ENCODE results near the gene PDE6A. TPM values are rescaled to one million over a fixed set of nuclear protein-coding genes. Genes with fewer than 3 reads are reported as not detected.

Gene PDE6A
- polyA plus RNA-seq, 3 donors, result 0.01 TPM; not detected in 2

GRCh38 chr5:149839761-149840160 lies 104.8 kb downstream of the PDE6A start:
- Histone ChIP-seq H4K20me1 (ENCODE audit: insufficient read depth, low read length) (peaks cover 15% of the 10 kb centered on the region), H3K27me3 (ENCODE audit: control insufficient read depth in 2 of 2, insufficient read depth in 2 of 2, low read length in 2 of 2) (no peaks in the 10 kb centered on the region), H3K4me3 (replicated peaks in 1 of 3; ENCODE audit: low read depth in 2 of 3, low read length in 3 of 3) (no peak overlapping the region), H2AFZ (ENCODE audit: insufficient read depth, low read depth, low read length, poor library complexity, severe bottlenecking) (no peak overlapping the region), H3K79me2 (ENCODE audit: insufficient read depth, low read length) (no peaks in the 10 kb centered on the region), H3K36me3 (replicated peaks in 1 of 2; ENCODE audit: control insufficient read depth in 1 of 2, insufficient read depth in 2 of 2, low read length in 2 of 2) (peaks cover 91 to 98% of the 10 kb centered on the region in 2 donors), H3K4me1 (ENCODE audit: control insufficient read depth in 1 of 2, insufficient read depth in 2 of 2, low read length in 2 of 2) (no peaks in the 10 kb centered on the region), H3K4me2 (replicated peaks; ENCODE audit: extremely low read depth, low read length, poor library complexity, severe bottlenecking) (no peak overlapping the region), H3K9ac (ENCODE audit: insufficient read depth, low read length, poor library complexity, severe bottlenecking) (no peak overlapping the region), H3K27ac (ENCODE audit: low read depth in 1 of 2, low read length in 2 of 2) (no peak overlapping the region), H3K9me3 (replicated peaks in 1 of 2; ENCODE audit: control insufficient read depth in 1 of 2, insufficient read depth in 1 of 2, low read length in 2 of 2) (no peaks in the 10 kb centered on the region)
- WGBS (ENCODE audit: insufficient coverage), result 95% methylated on average over 15 of the region's 16 CpGs
- no peaks in the 10 kb centered on the region for H3K4me1 Mint-ChIP-seq
- no peak for DNase-seq
- H3K36me3 Mint-ChIP-seq, result peaks cover 87 to 88% of the 10 kb centered on the region in 2 donors
- H3K27ac Mint-ChIP-seq, result peak overlapping the region in 1 of 7 donors; percentile 34
- TF ChIP-seq CTCF (IDR thresholded peaks at IDR 0.05), result no peak
- intact Hi-C loops (cut with micrococcal nuclease), result no loop called here
- peaks cover 0 to 2% (median 0%) of the 10 kb centered on the region in 3 donors for H3K27me3 Mint-ChIP-seq (ENCODE audit: low read depth in 3 of 3)
- H3K4me3 Mint-ChIP-seq, result no peak overlapping the region
- H3K9me3 Mint-ChIP-seq, result peaks cover 0 to 2% (median 0%) of the 10 kb centered on the region in 7 donors

GRCh38 chr5:149838881-149839739 lies 105.5 kb downstream of the PDE6A start:
- H3K4me3 Mint-ChIP-seq, result no peak overlapping the region
- Histone ChIP-seq H3K4me3 (replicated peaks in 1 of 3; ENCODE audit: low read depth in 2 of 3, low read length in 3 of 3) (no peak overlapping the region), H3K27me3 (ENCODE audit: control insufficient read depth in 2 of 2, insufficient read depth in 2 of 2, low read length in 2 of 2) (no peaks in the 10 kb centered on the region), H3K36me3 (replicated peaks in 1 of 2; ENCODE audit: control insufficient read depth in 1 of 2, insufficient read depth in 2 of 2, low read length in 2 of 2) (peaks cover 90 to 98% of the 10 kb centered on the region in 2 donors), H3K79me2 (ENCODE audit: insufficient read depth, low read length) (no peaks in the 10 kb centered on the region), H3K9me3 (replicated peaks in 1 of 2; ENCODE audit: control insufficient read depth in 1 of 2, insufficient read depth in 1 of 2, low read length in 2 of 2) (no peaks in the 10 kb centered on the region), H3K4me2 (replicated peaks; ENCODE audit: extremely low read depth, low read length, poor library complexity, severe bottlenecking) (no peak overlapping the region), H3K9ac (ENCODE audit: insufficient read depth, low read length, poor library complexity, severe bottlenecking) (no peak overlapping the region), H3K27ac (ENCODE audit: low read depth in 1 of 2, low read length in 2 of 2) (no peak overlapping the region), H4K20me1 (ENCODE audit: insufficient read depth, low read length) (peaks cover 19% of the 10 kb centered on the region), H2AFZ (ENCODE audit: insufficient read depth, low read depth, low read length, poor library complexity, severe bottlenecking) (no peak overlapping the region), H3K4me1 (ENCODE audit: control insufficient read depth in 1 of 2, insufficient read depth in 2 of 2, low read length in 2 of 2) (no peaks in the 10 kb centered on the region)
- intact Hi-C loops (cut with micrococcal nuclease), result no loop called here
- 100% methylated on average over 2 of the region's 6 CpGs for WGBS (ENCODE audit: insufficient coverage)
- peaks cover 85 to 87% of the 10 kb centered on the region in 2 donors for H3K36me3 Mint-ChIP-seq
- no peaks in the 10 kb centered on the region for H3K4me1 Mint-ChIP-seq
- peaks cover 0 to 2% (median 0%) of the 10 kb centered on the region in 3 donors for H3K27me3 Mint-ChIP-seq (ENCODE audit: low read depth in 3 of 3)
- no peak for DNase-seq
- TF ChIP-seq CTCF (IDR thresholded peaks at IDR 0.05), result no peak
- peaks cover 0 to 2% (median 0%) of the 10 kb centered on the region in 7 donors for H3K9me3 Mint-ChIP-seq
- H3K27ac Mint-ChIP-seq, result no peak overlapping the region

Data from CD14-positive monocyte (primary cell).